Measurements from ENCODE around the gene FBXO7.

The FBXO7 gene

GRCh38 chr22:32490279-32490678 lies 15.7 kb downstream of the FBXO7 start:
- DNase-seq, result no peak

GRCh38 chr22:32492111-32492510 lies 17.5 kb downstream of the FBXO7 start:
- DNase-seq, result no peak

DNA sequence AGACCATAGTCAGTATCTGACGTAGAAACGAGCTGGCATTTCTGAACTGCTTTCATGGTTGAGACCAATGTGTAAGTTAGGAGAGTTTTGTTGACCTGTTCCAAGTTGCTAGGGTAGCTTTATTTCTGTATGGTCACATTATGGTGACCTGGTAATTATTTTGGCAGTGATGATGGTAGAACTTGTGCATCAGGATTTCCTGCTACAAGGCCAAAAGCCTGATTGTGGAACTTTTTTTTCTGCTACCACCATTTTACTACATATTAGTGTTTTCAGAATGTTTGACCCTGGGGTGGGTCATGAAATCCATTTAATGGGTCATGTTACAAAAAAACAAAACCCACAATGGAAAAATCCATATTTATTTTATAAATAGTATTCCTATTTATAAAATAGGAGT lies 18.9 kb downstream of the FBXO7 start:
- DNase-seq, result no peak

GRCh38 chr22:32494971-32495370 lies 20.4 kb downstream of the FBXO7 start:
- DNase-seq, result no peak

DNA sequence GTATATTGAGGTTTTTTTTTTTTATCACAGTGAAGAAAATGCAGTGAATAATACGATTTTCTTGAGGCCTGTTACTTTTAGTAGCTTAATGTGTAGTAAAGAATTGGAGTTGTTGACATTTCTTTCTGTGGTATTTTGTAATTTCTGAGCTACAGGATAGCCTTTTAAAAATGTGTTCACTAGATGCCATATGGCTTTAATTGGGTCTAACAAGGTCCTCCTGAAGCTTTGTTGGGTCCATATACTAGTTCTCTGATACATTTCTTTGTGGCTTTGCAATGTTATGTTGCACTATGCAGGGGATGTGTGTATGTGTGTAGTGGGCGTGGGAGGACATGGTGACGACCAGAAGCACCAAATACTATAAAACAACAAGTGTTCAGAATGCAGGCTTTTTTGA lies 25.1 kb downstream of the FBXO7 start:
- DNase-seq, result no peak

DNA sequence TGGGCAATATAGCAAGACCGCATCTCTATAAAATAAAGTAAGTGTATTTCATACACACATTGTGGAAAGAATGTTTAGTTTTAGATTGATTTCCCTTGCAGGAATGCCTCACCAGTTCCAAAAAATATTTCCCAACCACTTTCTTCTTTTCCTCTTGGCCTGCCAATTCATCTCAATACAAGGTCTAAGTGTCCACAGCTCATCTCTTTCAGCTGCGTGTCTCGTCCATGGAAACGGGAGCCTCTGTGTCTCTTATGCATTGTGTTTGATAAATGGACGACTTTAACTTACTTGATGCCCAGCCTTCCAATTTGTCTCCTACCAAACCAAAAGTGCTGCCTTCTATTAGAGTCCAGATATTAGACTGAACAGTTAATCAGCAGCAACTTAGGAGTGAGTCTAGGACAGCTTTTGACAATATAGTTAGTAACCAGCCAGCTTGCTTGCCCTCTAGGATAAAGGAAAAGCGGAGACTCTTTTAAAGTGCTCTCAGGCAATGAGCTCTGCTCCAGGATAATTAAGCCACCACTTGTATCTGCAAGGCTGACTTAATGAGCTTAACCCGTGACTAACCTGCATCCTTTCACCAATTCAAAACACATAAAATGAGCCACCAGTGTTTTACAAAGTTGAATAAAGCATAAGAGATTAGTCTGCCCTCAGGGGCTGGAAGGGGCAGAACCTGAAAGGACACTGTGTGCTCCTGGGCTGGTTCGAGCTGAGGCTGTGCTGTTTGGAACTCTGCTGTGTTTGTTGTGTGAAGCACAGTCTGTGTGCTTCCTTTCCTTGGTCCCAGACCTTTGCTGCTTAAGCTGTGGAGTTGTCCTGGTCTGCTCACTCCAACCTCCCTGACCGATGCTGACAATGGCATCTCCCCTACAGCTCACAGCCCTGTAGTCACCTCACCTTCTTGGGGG lies 27.5 kb downstream of the FBXO7 start:
- no peak for DNase-seq

DNA sequence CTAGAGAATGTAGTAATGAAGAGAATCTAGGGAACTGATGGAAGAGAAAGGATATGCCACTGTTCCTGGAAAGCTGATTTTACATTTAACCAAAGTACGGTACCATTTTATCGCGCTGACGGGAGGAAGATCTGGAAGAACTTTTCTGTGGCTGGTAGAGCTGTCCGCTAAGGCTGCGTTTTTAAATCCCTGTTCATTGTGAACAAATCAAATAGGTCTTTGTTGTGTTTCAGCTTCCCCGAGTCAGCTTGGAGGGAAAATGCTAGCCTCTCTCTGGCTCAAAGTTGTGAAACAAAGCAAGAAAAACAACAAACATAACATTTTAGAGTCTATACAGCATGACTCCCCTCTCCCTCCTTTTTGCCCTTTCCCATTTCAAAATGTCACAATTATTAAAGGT lies 34.4 kb downstream of the FBXO7 start:
- no peak for DNase-seq

- DNase-seq, result no peak
These were observed 36.7 kb downstream of the FBXO7 start for GRCh38 chr22:32511274-32511673.

DNA sequence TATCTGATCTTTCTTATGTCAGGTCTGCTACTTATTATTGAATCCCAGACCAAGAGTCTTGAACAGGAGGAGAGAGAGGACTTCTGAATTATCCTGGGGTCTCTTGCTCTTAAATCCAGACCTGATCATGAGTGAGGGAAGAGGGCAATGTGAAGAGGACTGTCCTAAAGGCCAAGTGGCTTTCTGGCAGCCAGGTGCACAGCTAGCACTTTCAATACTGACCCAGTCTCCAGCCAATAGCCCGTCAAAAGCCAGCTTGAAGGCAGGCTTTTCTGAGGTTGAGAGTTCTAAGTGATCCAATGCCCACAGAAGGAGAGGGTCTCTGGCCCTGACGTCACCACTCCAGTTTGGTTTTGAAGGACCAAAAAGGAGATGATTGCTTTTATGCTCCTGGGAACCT lies 37.2 kb downstream of the FBXO7 start:
- no peak for DNase-seq

- DNase-seq, result no peak
These were observed 37.8 kb downstream of the FBXO7 start for GRCh38 chr22:32512267-32512982.

DNA sequence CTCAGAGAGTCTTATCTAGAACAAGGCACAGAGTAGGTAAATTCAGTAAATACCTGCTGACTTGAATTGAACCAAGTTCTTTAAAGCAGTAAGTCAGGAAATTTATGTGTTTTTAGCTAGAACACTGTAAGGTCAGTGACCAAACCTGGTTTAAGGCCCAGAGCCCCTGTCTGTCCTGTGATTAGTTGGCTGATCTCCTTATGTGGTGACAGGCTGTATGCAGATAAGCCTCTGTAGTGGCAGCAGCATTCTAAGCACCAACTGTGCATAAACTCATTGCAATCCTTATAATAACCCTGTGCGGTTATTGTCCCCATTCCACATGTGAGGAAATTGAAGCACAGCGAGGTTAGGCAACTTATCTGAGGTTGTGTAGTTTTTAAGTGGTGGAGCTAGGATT lies 40.5 kb downstream of the FBXO7 start:
- DNase-seq, result no peak

- DNase-seq, result no peak
These were observed 42.9 kb downstream of the FBXO7 start for GRCh38 chr22:32517488-32517887.

GRCh38 chr22:32517921-32518320 lies 43.3 kb downstream of the FBXO7 start:
- no peak for DNase-seq

DNA sequence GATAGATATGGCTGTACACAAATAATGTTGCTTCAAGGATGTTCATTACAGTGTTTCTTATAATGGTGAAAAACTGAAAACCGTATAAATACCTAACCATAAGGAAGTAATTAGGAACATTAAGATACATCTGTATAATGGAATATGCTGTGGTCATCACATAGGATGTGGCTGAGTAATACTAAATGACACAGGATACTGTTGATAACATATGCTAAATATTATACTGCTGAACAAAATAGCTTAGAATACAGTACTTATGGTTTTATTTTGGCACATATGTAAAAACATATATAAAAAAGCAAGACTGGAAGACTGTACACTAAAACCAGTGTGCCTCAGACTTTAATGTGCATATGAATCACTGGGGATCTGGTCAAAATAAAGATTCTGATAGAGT lies 43.8 kb downstream of the FBXO7 start:
- no peak for DNase-seq

- no peak for DNase-seq
These were observed 44.2 kb downstream of the FBXO7 start for GRCh38 chr22:32518848-32519247.

DNA sequence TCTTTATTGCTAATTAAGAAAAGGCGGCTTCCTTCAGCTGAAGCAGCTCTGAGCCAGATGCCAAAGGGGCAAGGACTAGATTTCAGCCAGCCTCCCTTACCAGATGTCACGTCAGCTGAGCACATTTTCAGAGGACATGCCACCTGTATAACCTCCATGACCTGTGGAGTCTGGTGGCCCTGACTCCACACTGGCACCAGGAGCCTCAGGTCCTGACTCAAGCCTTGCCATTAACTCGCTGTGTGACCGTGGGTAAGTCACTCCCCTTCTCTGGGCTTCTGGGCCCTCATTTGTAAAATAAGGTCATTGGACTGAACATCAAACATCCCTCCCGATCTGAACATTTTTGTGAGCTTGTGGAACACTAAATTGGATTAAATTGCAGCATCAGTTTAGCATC lies 46.0 kb downstream of the FBXO7 start:
- DNase-seq, result no peak

GRCh38 chr22:32522237-32522636 lies 47.6 kb downstream of the FBXO7 start:
- DNase-seq, result no peak

DNA sequence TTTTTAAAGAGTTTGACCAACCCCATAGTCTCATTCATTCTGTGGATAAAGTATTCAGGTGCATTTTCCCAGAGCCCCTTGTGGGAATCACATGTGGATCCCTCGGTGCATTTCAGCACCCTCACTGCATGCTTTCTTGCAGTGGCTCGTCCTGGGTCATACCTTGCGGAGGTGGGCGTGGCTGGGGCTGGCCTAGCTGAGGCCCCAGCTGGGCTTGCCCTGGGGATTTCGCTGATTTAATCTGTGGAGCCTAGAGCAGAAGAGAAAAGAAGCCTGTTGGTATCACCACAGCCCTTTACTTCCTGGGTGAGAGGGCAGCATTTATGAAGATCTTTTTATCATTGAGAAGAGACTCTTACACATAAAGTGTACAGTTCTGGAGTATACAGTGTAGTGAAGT lies 53.1 kb downstream of the FBXO7 start:
- DNase-seq, result no peak

GRCh38 chr22:32528316-32528715 lies 53.7 kb downstream of the FBXO7 start:
- DNase-seq, result no peak

DNA sequence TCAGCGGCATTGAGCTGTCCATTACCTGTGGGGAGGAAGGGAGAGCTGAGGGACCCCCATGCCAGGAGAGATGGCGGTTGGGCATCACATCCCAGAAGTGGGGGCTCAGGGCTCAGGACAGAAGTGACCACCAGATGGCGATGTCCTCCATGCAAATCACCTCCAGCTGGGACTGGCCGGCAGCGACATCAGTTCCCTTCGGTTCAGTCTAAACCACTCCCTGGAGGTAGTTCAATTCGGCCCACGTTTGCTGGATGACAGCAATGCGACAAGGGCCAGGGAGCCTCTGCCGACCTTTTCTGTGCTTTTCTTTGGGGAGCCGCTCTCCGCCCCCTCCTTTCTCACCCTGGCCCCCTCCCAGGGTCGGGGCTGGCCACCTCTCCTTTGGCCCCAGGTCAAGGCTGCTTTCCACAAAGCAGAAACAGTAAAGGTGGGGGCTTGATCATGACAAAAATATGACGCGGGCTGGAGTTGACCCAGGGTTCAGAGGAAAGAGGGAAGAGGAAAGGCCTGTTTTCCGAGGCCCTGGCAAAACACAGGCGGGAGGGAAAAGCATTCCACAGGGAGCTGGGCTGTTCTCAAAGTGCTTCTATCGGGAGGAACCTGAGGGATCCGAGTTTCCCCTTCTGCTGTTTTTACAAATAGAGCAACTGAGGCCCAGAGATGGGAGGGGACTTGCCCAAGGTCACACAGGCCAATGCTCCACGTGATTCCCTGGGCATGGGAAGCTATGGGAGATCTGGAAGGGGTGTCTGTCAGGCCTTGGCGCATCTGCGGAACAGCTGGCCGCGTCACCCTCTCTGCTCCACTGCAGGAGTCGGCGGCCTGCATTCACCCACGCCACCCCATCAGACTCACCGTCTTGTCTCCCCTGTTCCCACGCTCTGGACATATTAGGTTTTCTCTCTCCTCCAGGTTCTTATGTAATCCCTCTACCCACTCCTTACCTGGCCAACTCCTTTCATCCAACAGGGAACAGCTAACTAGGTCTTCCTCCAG lies 54.7 kb downstream of the FBXO7 start:
- DNase-seq, result no peak

DNA sequence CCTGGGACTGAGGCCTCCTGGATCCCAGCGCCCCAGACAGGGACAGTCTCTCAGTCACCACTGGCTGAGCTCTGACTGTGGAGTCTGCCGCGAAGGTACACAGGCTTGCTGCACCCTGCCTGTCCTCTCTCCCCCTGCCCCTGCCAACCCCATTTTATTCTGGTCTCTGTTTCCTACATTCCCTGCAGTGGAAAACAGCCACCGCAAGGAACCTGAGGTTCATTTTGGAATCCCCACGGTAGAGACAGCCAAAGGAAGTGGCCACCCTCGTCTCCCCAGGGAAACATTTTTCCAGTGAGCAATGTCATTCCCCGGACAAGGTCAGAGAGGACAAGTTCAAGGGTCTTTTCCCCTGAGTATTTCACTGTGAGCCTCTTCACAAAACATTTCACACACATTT lies 56.6 kb downstream of the FBXO7 start:
- no peak for DNase-seq

GRCh38 chr22:32531931-32532819 lies 57.6 kb downstream of the FBXO7 start:
- no peak for DNase-seq

Measured in activated gamma-delta T cell (primary cell).